Right ventricle myocardium superior (tissue), 1 donor: ENCODE data around the gene OCIAD1. TPM values are rescaled to one million over a fixed set of nuclear protein-coding genes. Genes with fewer than 3 reads are reported as not detected.
"Not testable (repeated sequence)": the region's sequence is repeated elsewhere in the genome, so short reads cannot be mapped to it uniquely, and the experiment has no call there.

Source experiments
- ATAC-seq: fragments of 200-7000 bp; cut with Tn5 transposase; one replicate; pipeline ENCODE4 v1.9.1; 2020; ENCODE audit warnings: mild to moderate bottlenecking; ENCODE audit not compliant: poor library complexity
- DNase-seq: peaks from one replicate; pipeline ENCODE4 v3.0.0-alpha.2; 2020
- intact Hi-C: fragments of 100-400 bp; cut with DNase I; formaldehyde crosslinking; loops from one replicate; pipeline ENCODE4 v1.11.2; 2022
- total RNA-seq: library from RNA; stranded (reverse); fragmentation: NEBNext Ultra II Directional; extraction: Animal tissue kit (Norgen Biotek cat#: 25700); gene quantifications from one replicate; pipeline ENCODE4 v1.2.1, GENCODE V29; 2021
- donor health status: DM: no; HTN: yes; CAD: no; lungs with severe emphysema.

Gene OCIAD1
- total RNA-seq, 1 donor from 2014 or later = 121 TPM

DNA sequence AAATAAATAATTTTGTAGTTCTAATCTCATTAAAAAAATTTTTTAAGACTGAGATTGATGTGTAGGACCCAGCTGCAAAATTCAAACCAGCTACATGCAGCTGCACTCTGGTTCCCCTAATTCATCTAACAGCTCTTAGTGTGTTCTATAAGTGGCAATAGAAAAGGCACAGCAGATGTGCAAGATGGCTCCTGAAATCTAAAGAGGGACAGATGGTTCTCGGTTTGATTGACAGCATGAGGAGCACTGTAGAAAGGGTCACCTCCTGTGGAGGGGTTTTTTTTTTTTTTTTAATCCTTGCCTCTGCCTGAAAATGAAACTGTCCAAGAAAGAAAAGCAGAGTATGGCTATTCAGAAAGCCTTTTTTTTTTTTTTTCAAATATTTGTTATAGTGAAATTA lies 16.9 kb upstream of the OCIAD1 start:
- intact Hi-C loops = no loop called here
- DNase-seq (no peak), ATAC-seq (no peak)

GRCh38 chr4:48815483-48815882 lies 15.4 kb upstream of the OCIAD1 start:
- no peak for DNase-seq
- ATAC-seq = no peak
- intact Hi-C loops = no loop called here

- intact Hi-C loops, ATAC-seq, DNase-seq: not testable (repeated sequence)
Observed at GRCh38 chr4:48816297-48816696, 14.6 kb upstream of the OCIAD1 start.

DNA sequence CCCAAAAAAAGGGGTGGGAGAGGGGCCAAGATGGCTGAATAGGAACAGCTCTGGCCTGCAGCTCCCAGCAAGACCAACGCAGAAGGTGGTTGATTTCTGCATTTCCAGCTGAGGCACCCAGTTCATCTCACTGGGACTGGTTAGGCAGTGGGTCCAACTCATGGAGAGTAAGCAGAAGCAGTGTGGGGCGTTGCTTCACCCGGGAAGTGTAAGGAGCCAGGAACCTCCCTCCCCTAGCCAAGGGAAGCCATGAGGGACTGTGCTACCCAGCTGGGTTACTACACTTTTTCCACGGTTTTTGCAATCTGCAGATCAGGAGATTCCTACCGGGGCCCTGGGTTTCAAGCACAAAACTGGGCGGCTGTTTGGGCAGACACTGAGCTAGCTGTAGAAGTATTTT lies 13.9 kb upstream of the OCIAD1 start:
- intact Hi-C loops = no loop called here
- DNase-seq (no peak), ATAC-seq (no peak)

- intact Hi-C loops, ATAC-seq, DNase-seq: not testable (repeated sequence)
Observed at GRCh38 chr4:48821431-48821830, 9.5 kb upstream of the OCIAD1 start.

GRCh38 chr4:48827622-48828021 lies 3.3 kb upstream of the OCIAD1 start:
- no peak for ATAC-seq
- no peak for DNase-seq
- intact Hi-C loops = no loop called here

- ATAC-seq (no peak), DNase-seq (no peak)
- intact Hi-C loops = loop anchor here (5.0 kb wide), 1 partner anchor 54 kb away; no protein-coding TSS in a partner anchor
Observed at GRCh38 chr4:48831532-48832030, 693 bp downstream of the OCIAD1 start.

DNA sequence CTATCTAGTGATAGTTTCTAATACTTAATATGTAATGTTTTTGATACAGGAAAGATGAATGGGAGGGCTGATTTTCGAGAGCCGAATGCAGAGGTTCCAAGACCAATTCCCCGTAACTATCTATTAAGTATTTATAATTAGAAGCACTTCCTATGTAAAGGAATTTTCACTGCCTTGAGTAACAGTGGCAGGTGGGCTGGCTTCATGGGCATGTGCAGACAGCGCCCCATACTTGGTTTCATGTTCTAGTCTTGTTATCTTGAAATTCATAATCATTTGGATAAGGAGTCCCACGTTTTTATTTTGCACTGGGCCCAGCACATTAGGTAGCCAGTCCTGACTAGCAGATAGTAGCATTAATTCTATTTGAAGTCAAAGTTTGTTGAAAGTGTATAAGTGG lies 1.7 kb downstream of the OCIAD1 start:
- intact Hi-C loops = loop anchor here (5.0 kb wide), 1 partner anchor 55 kb away; no protein-coding TSS in a partner anchor
- DNase-seq = no peak
- ATAC-seq = no peak

GRCh38 chr4:48836658-48837057 lies 5.8 kb downstream of the OCIAD1 start:
- DNase-seq = no peak
- intact Hi-C loops = no loop called here
- ATAC-seq = no peak

GRCh38 chr4:48841045-48841827 lies 10.3 kb downstream of the OCIAD1 start:
- no peak for ATAC-seq
- no peak for DNase-seq
- intact Hi-C loops = no loop called here

GRCh38 chr4:48844843-48845242 lies 14.0 kb downstream of the OCIAD1 start:
- no peak for ATAC-seq
- intact Hi-C loops = no loop called here
- DNase-seq = no peak

DNA sequence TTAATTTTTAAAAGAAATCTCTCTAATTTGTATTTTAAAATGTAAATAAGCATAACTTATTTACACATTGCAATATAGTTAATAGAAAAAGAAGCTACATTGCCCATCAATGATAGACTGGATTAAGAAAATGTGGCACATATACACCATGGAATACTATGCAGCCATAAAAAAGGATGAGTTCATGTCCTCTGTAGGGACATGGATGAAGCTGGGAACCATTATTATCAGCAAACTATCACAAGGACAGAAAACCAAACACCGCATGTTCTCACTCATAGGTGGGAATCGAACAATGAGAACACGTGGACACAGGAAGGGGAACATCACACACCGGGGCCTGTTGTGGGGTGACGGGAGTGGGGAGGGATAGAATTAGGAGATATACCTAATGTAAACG lies 17.9 kb downstream of the OCIAD1 start:
- ATAC-seq, intact Hi-C loops, DNase-seq: not testable (repeated sequence)

DNA sequence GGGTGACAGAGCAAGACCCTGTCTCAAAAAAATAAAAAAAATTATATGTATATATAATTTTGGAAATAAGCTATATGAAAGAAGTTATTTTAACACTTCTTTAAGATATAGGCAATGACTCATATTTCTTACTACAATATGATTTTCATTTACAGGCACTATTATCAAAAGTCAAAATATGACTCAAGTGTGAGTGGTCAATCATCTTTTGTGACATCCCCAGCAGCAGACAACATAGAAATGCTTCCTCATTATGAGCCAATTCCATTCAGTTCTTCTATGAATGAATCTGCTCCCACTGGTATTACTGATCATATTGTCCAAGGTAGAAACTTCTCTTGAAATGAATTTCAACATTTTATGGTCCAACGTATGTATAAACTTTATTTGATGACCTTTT lies 20.8 kb downstream of the OCIAD1 start:
- intact Hi-C loops = no loop called here
- DNase-seq (no peak), ATAC-seq (no peak)

GRCh38 chr4:48853604-48854394 lies 22.9 kb downstream of the OCIAD1 start:
- no peak for ATAC-seq
- intact Hi-C loops = no loop called here
- no peak for DNase-seq

GRCh38 chr4:48854395-48854683 lies 23.5 kb downstream of the OCIAD1 start:
- ATAC-seq (no peak), DNase-seq (no peak)
- intact Hi-C loops = no loop called here

DNA sequence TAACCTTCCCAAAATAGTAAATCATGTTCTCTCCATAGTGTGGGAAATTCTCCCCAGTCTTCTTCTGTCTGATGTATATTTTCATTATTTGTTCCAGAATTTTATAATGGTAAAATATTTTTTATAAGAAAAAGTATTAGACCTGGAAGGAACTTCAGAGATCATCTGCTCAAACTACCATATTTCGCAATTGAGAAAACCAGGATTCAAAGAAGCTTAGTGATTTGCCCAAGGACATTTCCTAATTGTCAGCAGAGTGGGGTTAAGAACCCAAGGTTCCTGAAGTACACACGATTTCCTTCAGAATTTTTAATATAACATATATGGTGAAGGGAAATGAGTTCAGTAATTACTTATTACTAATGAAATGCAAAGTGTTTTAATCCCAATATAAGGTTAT lies 24.1 kb downstream of the OCIAD1 start:
- ATAC-seq = no peak
- intact Hi-C loops = no loop called here
- DNase-seq = no peak

GRCh38 chr4:48858130-48858529 lies 27.2 kb downstream of the OCIAD1 start:
- no peak for DNase-seq
- ATAC-seq = no peak
- intact Hi-C loops = no loop called here

- ATAC-seq (no peak), DNase-seq (no peak)
Observed at GRCh38 chr4:48862038-48862437, 31.1 kb downstream of the OCIAD1 start.

GRCh38 chr4:48862661-48863060 lies 31.8 kb downstream of the OCIAD1 start:
- intact Hi-C loops = no loop called here

More at GRCh38 chr4:48862038-48862437, 31.1 kb downstream of the OCIAD1 start:
- intact Hi-C loops = no loop called here

DNA sequence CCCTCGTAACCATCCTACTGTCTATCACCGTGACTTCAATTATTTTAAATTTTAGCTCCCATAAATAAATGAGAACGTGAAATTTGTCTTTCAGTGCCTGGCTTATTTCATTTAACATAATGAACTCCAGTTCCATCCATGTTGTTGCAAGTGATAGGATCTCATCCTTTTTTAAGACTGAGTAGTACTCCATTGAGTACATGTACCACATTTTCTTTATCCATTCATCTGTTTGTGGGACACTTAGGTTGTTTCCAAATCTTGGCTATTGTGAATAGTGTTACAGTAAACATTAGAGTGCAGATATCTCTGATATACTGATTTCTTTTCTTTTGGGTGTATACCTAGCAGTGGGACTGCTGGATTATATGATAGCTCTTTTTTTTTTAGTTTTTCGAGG lies 32.8 kb downstream of the OCIAD1 start:
- ATAC-seq (no peak), DNase-seq (no peak)
- intact Hi-C loops = no loop called here

More at GRCh38 chr4:48862661-48863060, 31.8 kb downstream of the OCIAD1 start:
- ATAC-seq (no peak), DNase-seq (no peak)
